K562 (cell line): ENCODE results near the gene RAB5A. TPM values are rescaled to one million over a fixed set of nuclear protein-coding genes. Genes with fewer than 3 reads are reported as not detected.

Experiments used
- KLF16 ChIP-seq: IDR thresholded peaks from 2 replicates; pipeline ENCODE4 v1.6.1; 2016; ENCODE audit warnings: antibody characterized with exemption
- MCM5 ChIP-seq: fragments of 450-650 bp; IDR thresholded peaks from 2 replicates; pipeline ENCODE4 v1.6.1; 2016; ENCODE audit warnings: low read depth
- NCOA6 ChIP-seq: fragments of 450-650 bp; IDR thresholded peaks from 2 replicates; pipeline ENCODE4 v1.6.1; 2017; ENCODE audit warnings: mild to moderate bottlenecking
- NR2F6 ChIP-seq: fragments of 450-650 bp; formaldehyde crosslinking; IDR thresholded peaks from 2 replicates; pipeline ENCODE4 v1.4.0; 2020; ENCODE audit warnings: mild to moderate bottlenecking
- NR4A1 ChIP-seq, 2 experiments: fragments of 250-450 bp in 1 of 2; fragments of 450-650 bp in 1 of 2; sonication (Bioruptor Pico) in 1 of 2; IDR thresholded peaks; 2 replicates each; pipeline versions ENCODE4 v1.4.0 to v1.6.1; 2016 to 2020; ENCODE audit warnings: mild to moderate bottlenecking in 2 of 2, missing compliant biosample characterization in 1 of 2, missing genetic modification characterization in 1 of 2, moderate library complexity in 1 of 2
- RNF2 ChIP-seq: sonication (generic); IDR thresholded peaks from 2 replicates; pipeline ENCODE4 v1.6.1; 2016
- polyA plus RNA-seq, 8 experiments: library from polyadenylated mRNA; depleted of rRNA in 4 of 8; stranded (reverse) in 5 of 8; unstranded in 3 of 8; fragments of >200 nt; fragmentation: Nextera tagmentation in 2 of 8; fragmentation: Illumina TruSeq in 1 of 8; extraction: Ambion mirVana in 2 of 8; extraction: Trizol in 1 of 8; gene quantifications; 2 replicates each; pipeline versions ENCODE4 v1.2.1 to v1.2.3, GENCODE V29; 2011 to 2014; ENCODE audit warnings: inconsistent platforms in 1 of 8, missing spikeins in 1 of 8
- total RNA-seq, 7 experiments: library from RNA; depleted of rRNA in 6 of 7; stranded (reverse); fragments of >200 nt in 6 of 7; fragmentation: Illumina TruSeq in 2 of 7; extraction: Trizol in 2 of 7; gene quantifications; 2 replicates each; pipeline versions ENCODE4 v1.2.1 to v1.2.3, GENCODE V29; 2011 to 2021; ENCODE audit warnings: low replicate concordance in 1 of 7
- TF ChIP-seq, protein P1 (sequence below), 2 experiments: fragments of 450-650 bp; IDR thresholded peaks; 2 replicates each; pipeline ENCODE4 v1.6.1; 2016; ENCODE audit warnings: mild to moderate bottlenecking in 2 of 2, borderline replicate concordance in 1 of 2, low read depth in 1 of 2, moderate library complexity in 1 of 2
- TF ChIP-seq, protein P2 (sequence below): fragments of 200-600 bp; sonication (generic); IDR thresholded peaks from one replicate; pipeline ENCODE4 v1.6.1; 2012; ENCODE audit warnings: mild to moderate bottlenecking, low read depth, low read length, inconsistent platforms

RAB5A gene
- total and polyA plus RNA-seq, 9 of the 15 experiments (the other 6 are each of a cell fraction or from before 2014, with no cell fraction given) = 28.3 to 64.2 (median 49.0) TPM

GRCh38 chr3:20022954-20023622, 76.2 kb downstream of the RAB5A start (continued):
- TF ChIP-seq, protein P1, sequence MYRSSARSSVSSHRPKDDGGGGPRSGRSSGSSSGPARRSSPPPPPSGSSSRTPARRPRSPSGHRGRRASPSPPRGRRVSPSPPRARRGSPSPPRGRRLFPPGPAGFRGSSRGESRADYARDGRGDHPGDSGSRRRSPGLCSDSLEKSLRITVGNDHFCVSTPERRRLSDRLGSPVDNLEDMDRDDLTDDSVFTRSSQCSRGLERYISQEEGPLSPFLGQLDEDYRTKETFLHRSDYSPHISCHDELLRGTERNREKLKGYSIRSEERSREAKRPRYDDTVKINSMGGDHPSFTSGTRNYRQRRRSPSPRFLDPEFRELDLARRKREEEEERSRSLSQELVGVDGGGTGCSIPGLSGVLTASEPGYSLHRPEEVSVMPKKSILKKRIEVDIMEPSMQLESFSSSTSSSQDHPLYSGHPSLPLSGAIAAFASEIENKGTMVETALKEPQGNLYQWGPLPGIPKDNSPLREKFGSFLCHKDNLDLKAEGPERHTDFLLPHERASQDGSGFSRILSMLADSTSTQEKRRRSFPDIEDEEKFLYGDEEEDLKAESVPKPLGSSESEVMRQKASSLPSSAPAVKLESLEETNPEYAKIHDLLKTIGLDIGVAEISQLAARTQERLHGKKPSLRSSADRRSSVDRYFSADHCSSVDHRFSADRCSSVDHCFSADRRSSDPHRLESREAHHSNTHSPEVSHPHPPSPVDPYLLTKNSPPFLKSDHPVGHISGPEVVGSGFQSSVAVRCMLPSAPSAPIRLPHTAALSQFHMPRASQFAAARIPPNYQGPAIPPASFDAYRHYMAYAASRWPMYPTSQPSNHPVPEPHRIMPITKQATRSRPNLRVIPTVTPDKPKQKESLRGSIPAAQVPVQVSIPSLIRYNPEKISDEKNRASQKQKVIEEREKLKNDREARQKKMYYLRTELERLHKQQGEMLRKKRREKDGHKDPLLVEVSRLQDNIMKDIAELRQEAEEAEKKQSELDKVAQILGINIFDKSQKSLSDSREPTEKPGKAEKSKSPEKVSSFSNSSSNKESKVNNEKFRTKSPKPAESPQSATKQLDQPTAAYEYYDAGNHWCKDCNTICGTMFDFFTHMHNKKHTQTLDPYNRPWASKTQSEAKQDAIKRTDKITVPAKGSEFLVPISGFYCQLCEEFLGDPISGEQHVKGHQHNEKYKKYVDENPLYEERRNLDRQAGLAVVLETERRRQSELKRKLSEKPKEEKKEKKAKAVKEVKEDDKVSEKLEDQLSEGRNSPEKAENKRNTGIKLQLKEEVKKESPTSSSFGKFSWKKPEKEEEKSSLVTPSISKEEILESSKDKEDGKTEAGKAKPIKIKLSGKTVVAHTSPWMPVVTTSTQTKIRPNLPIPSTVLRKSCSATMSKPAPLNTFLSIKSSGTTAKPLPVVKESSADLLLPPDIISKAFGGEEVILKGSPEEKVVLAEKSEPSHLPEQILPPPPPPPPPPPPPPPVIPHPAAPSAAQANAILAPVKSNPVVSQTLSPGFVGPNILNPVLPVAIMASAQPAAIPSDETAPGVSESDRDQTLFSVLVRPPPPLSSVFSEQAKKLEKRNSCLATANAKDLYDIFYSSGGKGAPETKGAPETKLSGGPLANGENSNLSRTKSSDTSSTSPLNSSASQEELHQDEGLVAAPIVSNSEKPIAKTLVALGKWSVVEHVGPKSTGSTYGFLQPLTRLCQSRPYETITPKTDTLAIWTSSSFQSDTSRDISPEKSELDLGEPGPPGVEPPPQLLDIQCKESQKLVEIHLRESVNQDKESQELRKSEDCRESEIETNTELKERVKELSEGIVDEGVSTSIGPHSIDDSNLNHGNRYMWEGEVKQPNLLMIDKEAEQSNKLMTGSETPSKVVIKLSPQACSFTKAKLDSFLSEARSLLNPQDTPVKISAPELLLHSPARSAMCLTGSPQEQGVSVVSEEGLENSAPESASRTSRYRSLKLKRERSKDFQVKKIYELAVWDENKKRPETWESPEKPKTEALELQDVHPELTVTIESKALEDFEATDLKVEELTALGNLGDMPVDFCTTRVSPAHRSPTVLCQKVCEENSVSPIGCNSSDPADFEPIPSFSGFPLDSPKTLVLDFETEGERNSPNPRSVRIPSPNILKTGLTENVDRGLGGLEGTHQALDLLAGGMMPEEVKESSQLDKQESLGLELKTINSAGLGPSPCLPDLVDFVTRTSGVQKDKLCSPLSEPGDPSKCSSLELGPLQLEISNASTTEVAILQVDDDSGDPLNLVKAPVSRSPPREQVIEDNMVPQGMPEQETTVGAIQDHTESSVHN (IDR thresholded peaks at IDR 0.05; ENCODE audit: borderline replicate concordance in 1 of 2, low read depth in 1 of 2) = 0 out of 4 replicates have a peak, but pooled peaks have one; percentile 19 to 92
- peak; percentile 98 for TF ChIP-seq KLF16
- peak; percentile 59; the same call in 1 of the 2 replicates for TF ChIP-seq NCOA6
- TF ChIP-seq MCM5 = no peak
- TF ChIP-seq NR4A1 (CRISPR knock-in tag; IDR thresholded peaks at IDR 0.05) = no peak
- peak; percentile 81 for TF ChIP-seq NR4A1 (tag; IDR thresholded peaks at IDR 0.05)
- no peak for TF ChIP-seq NR2F6 (CRISPR knock-in tag)
- TF ChIP-seq RNF2 = peak; percentile 95
- TF ChIP-seq, protein P2, sequence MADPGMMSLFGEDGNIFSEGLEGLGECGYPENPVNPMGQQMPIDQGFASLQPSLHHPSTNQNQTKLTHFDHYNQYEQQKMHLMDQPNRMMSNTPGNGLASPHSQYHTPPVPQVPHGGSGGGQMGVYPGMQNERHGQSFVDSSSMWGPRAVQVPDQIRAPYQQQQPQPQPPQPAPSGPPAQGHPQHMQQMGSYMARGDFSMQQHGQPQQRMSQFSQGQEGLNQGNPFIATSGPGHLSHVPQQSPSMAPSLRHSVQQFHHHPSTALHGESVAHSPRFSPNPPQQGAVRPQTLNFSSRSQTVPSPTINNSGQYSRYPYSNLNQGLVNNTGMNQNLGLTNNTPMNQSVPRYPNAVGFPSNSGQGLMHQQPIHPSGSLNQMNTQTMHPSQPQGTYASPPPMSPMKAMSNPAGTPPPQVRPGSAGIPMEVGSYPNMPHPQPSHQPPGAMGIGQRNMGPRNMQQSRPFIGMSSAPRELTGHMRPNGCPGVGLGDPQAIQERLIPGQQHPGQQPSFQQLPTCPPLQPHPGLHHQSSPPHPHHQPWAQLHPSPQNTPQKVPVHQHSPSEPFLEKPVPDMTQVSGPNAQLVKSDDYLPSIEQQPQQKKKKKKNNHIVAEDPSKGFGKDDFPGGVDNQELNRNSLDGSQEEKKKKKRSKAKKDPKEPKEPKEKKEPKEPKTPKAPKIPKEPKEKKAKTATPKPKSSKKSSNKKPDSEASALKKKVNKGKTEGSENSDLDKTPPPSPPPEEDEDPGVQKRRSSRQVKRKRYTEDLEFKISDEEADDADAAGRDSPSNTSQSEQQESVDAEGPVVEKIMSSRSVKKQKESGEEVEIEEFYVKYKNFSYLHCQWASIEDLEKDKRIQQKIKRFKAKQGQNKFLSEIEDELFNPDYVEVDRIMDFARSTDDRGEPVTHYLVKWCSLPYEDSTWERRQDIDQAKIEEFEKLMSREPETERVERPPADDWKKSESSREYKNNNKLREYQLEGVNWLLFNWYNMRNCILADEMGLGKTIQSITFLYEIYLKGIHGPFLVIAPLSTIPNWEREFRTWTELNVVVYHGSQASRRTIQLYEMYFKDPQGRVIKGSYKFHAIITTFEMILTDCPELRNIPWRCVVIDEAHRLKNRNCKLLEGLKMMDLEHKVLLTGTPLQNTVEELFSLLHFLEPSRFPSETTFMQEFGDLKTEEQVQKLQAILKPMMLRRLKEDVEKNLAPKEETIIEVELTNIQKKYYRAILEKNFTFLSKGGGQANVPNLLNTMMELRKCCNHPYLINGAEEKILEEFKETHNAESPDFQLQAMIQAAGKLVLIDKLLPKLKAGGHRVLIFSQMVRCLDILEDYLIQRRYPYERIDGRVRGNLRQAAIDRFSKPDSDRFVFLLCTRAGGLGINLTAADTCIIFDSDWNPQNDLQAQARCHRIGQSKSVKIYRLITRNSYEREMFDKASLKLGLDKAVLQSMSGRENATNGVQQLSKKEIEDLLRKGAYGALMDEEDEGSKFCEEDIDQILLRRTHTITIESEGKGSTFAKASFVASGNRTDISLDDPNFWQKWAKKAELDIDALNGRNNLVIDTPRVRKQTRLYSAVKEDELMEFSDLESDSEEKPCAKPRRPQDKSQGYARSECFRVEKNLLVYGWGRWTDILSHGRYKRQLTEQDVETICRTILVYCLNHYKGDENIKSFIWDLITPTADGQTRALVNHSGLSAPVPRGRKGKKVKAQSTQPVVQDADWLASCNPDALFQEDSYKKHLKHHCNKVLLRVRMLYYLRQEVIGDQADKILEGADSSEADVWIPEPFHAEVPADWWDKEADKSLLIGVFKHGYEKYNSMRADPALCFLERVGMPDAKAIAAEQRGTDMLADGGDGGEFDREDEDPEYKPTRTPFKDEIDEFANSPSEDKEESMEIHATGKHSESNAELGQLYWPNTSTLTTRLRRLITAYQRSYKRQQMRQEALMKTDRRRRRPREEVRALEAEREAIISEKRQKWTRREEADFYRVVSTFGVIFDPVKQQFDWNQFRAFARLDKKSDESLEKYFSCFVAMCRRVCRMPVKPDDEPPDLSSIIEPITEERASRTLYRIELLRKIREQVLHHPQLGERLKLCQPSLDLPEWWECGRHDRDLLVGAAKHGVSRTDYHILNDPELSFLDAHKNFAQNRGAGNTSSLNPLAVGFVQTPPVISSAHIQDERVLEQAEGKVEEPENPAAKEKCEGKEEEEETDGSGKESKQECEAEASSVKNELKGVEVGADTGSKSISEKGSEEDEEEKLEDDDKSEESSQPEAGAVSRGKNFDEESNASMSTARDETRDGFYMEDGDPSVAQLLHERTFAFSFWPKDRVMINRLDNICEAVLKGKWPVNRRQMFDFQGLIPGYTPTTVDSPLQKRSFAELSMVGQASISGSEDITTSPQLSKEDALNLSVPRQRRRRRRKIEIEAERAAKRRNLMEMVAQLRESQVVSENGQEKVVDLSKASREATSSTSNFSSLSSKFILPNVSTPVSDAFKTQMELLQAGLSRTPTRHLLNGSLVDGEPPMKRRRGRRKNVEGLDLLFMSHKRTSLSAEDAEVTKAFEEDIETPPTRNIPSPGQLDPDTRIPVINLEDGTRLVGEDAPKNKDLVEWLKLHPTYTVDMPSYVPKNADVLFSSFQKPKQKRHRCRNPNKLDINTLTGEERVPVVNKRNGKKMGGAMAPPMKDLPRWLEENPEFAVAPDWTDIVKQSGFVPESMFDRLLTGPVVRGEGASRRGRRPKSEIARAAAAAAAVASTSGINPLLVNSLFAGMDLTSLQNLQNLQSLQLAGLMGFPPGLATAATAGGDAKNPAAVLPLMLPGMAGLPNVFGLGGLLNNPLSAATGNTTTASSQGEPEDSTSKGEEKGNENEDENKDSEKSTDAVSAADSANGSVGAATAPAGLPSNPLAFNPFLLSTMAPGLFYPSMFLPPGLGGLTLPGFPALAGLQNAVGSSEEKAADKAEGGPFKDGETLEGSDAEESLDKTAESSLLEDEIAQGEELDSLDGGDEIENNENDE = no peak
